BE2C (cell line): ENCODE data around the gene DUOX2.
A peak's percentile ranks its signal among the peaks of the same experiment; 100 is the strongest.
"Not testable (repeated sequence)": the region's sequence is repeated elsewhere in the genome, so short reads cannot be mapped to it uniquely, and the experiment has no call there.

Experiments used
- DNase-seq: peaks from one replicate; pipeline ENCODE4 v3.0.0-alpha.2; 2020
- H3K27me3 ChIP-seq: fragments of 250-450 bp; sonication (Bioruptor Pico); 2 replicates; pipeline ENCODE4 v1.5.1; 2020; ENCODE audit warnings: mild to moderate bottlenecking
- H3K36me3 ChIP-seq: fragments of 250-450 bp; sonication (Bioruptor Pico); 2 replicates; pipeline ENCODE4 v1.5.1; 2020; ENCODE audit warnings: mild to moderate bottlenecking
- H3K4me1 ChIP-seq: fragments of 250-450 bp; sonication (Bioruptor Pico); 2 replicates; pipeline ENCODE4 v1.5.1; 2020
- H3K4me3 ChIP-seq: 2 replicates; pipeline ENCODE4 v1.5.1; 2011; ENCODE audit warnings: low read depth, low read length
- H3K9me3 ChIP-seq: fragments of 250-450 bp; sonication (Bioruptor Pico); 2 replicates; pipeline ENCODE4 v1.5.1; 2020
- TF ChIP-seq, protein P1 (sequence below): IDR thresholded peaks from 2 replicates; pipeline ENCODE4 v1.5.1; 2012; ENCODE audit warnings: mild to moderate bottlenecking, low read depth, low read length

DUOX2 gene

DNA sequence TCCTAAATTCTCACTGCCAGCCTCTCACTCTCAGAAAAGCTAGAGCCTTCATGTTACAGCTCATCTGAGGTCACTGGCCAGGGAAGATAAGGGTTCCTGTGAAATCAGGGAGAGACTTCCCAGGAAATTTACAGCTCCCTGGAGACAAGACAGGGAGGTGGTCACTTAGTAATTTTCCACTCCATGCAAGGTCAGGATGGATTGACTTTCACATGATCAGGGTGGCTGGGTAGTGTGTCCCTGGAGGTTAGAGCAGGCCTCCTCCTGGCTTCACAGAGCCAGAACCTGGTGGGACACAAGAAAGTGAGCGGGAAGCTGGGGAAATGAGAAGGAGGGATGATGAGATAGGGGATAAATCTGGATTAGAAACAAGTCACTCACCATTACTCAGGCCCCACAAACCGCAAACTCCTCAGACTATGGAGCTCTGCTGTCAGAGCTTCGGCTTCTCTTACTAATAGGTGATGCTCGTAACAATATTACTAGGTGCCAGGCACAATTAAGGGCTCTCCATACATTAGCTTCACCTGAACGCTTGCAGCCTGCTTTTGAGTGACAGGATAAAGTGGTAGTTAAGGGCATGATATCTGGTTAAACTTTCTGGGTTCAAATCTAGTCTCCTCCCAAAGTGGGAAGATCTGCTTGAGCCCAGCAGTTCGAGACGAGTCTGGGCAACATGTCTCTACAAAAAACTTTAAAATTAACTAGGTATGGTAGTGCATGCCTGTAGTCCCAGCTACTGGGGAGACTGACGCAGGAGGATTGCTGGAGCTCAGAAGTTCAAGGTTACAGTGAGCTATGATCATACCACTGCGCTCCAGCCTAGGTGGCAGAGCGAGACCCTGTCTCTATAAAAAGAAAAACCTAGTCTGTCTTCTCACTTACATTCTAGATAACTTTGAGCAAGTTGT, 24.9 kb downstream of the DUOX2 start:
- Histone ChIP-seq H3K4me3 (no peak overlapping the region), H3K9me3 (no peaks in the 10 kb centered on the region), H3K4me1 (peaks cover 23% of the 10 kb centered on the region), H3K36me3 (no peaks in the 10 kb centered on the region), H3K27me3 (no peaks in the 10 kb centered on the region)
- TF ChIP-seq, protein P1, sequence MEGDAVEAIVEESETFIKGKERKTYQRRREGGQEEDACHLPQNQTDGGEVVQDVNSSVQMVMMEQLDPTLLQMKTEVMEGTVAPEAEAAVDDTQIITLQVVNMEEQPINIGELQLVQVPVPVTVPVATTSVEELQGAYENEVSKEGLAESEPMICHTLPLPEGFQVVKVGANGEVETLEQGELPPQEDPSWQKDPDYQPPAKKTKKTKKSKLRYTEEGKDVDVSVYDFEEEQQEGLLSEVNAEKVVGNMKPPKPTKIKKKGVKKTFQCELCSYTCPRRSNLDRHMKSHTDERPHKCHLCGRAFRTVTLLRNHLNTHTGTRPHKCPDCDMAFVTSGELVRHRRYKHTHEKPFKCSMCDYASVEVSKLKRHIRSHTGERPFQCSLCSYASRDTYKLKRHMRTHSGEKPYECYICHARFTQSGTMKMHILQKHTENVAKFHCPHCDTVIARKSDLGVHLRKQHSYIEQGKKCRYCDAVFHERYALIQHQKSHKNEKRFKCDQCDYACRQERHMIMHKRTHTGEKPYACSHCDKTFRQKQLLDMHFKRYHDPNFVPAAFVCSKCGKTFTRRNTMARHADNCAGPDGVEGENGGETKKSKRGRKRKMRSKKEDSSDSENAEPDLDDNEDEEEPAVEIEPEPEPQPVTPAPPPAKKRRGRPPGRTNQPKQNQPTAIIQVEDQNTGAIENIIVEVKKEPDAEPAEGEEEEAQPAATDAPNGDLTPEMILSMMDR = no peak
- peak; percentile 60 for DNase-seq

DNA sequence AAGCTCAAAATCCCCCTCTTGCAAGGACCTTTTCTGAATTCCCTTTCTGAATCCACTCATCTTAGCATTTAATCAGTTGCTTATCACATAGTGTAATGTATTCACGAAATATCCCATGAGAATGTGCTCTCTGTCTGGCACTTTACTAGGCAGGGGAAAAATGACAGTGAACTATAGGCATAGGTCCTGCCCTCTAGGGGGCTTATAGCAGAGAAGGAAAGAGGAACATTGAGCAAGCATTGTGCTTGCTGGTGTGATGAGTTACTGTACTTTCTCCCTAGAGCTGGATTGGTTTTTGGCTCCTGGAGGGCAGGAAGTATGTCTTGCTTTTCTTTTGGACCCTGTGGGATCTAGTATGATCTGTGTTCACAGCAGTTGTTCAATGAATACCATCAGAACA, 26.5 kb downstream of the DUOX2 start:
- DNase-seq = no peak

DNA sequence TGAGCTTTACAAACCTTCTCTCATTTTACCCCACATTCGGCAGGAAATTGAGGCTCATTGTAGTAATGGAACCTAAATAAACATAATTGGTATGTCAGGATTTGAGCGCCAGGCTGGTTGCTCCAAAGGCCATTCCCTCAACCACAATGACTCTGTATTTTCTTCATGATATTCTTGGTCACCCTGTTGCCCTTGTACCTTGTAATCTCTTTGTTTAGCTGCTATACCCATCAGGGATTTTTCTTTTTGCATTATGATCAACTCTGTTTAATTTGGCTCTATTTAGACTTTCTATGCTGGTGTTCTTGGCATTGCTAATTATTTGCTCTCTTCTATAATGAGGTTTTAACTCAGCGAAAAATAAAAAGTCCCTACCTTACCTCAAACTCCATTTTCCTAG, 29.8 kb downstream of the DUOX2 start:
- peaks cover 26% of the 10 kb centered on the region for H3K4me1 ChIP-seq
- no peaks in the 10 kb centered on the region for H3K27me3 ChIP-seq
- DNase-seq = no peak
- H3K36me3 ChIP-seq = no peaks in the 10 kb centered on the region
- TF ChIP-seq, protein P1 = no peak
- H3K4me3 ChIP-seq = no peak overlapping the region
- H3K9me3 ChIP-seq = no peaks in the 10 kb centered on the region

More for the DNA sequence above, 26.5 kb downstream of the DUOX2 start:
- Histone ChIP-seq H3K36me3 (no peaks in the 10 kb centered on the region), H3K4me1 (peaks cover 23% of the 10 kb centered on the region), H3K27me3 (no peaks in the 10 kb centered on the region), H3K9me3 (no peaks in the 10 kb centered on the region), H3K4me3 (no peak overlapping the region)
- TF ChIP-seq, protein P1 = peak; percentile 44

DNA sequence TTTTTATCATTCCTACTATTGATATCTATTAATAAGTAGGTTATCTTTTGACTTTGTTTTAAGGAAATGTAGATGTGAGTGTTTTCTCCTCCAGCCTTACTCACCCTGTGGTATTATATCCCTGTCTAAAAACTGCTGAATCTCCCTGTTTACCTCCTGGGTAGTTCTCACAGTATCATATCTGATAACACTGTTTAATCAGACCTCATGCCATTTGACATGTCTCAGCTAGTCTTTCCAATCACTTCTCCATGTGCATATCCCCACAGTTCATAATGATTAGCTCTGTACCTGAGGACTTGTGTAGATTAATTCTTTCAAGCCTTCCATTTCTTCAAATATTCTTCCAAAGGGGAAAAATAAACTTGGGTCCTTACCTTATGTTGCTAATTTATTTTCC, 30.7 kb downstream of the DUOX2 start:
- H3K4me3 ChIP-seq = no peak overlapping the region
- no peaks in the 10 kb centered on the region for H3K36me3 ChIP-seq
- no peaks in the 10 kb centered on the region for H3K27me3 ChIP-seq
- H3K9me3 ChIP-seq = no peaks in the 10 kb centered on the region
- H3K4me1 ChIP-seq = peaks cover 18% of the 10 kb centered on the region
- TF ChIP-seq, protein P1 = no peak
- DNase-seq = no peak

DNA sequence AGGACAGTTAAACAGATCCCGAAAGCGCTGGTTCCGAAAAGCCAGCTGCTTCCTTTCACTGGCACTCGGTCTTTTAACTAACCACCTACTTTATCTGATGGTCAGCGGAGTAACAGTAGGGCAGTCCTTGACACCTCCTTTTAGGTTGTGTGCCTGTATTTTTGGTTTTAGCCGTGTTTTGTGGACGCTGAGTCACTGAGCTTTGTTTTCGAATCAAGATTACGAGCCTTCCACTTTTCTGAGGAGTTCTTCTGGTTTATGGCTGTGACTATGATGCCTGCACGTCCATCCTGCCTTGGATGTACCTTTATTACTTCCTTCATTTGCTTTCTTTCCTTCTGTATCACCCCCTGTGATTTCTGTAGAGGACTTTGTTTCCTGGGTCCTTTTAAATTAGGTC, 31.6 kb downstream of the DUOX2 start:
- peaks cover 17% of the 10 kb centered on the region for H3K4me1 ChIP-seq
- H3K27me3 ChIP-seq, H3K9me3 ChIP-seq, H3K4me3 ChIP-seq, H3K36me3 ChIP-seq, DNase-seq: not testable (repeated sequence)

DNA sequence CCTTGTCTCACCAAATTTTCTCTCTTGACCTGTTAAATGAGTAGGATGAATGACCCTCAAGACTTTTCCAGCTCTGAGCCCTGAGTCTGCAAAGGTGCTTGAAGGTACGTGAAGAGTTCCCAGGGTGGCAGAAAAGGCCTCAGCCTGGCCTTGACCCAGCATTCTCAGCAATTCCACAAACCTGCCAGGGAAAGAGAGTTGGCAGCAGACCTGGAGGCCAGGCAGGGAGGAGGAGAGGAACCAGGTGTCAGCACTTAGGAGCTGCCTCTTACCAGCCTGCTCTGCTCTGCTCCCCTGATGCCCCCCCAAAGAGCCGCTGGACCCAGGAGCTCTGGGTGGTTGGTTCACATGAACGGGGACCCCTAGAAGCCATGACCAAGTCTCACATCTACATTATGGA, 33.4 kb downstream of the DUOX2 start:
- peaks cover 17% of the 10 kb centered on the region for H3K4me1 ChIP-seq
- DNase-seq, H3K9me3 ChIP-seq, H3K27me3 ChIP-seq, H3K4me3 ChIP-seq, H3K36me3 ChIP-seq: not testable (repeated sequence)

DNA sequence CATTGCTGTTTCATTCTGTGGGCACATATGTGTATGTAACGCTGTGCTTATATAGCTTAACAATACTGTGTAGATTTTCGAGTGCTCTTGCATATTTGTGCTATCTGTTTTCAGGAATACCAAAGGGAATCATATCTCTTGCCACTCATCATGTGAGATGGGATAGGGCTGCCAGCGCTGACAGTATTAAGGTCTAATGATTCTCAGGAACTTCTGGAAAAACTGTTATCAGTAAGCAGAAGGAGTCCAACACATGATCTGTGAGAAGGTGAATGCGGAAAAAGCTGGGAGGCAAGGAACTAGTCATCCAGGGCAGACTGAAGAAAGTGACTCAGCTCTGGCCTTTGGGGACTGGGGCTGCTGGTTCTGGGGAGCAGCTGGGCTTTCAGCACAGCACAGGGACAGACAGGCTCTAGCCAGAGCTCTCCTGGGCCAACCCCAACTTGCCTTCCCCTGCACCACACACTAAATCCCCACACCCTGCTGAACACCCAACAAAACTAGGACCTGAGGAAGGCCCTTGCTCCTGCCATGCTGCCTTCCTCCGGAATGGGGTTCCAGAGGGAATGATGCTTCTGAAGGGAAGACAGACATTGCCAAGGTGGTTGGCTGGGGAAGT, 34.2 kb downstream of the DUOX2 start:
- peaks cover 17% of the 10 kb centered on the region for H3K4me1 ChIP-seq
- DNase-seq, H3K27me3 ChIP-seq, H3K36me3 ChIP-seq, H3K9me3 ChIP-seq, H3K4me3 ChIP-seq: not testable (repeated sequence)

DNA sequence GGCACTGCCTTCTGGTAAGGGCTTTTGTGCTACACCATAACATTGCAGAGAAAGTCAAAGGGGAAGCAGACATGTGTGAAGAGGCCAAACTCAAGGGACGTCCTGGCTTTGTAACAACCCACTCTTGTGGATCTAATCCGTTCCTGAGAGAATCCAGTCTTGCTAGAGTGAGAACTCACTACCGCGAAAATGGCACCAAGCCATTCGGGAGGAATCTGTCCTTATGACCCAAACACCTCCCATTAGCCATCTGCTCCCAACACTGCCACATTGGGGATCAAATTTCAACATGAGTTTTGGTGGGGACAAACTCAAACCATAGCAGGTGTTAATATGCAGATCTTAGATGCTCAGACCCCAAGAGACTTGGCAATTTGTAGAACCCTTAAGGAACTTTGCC, 34.8 kb downstream of the DUOX2 start:
- not testable (repeated sequence) for H3K9me3 ChIP-seq, H3K36me3 ChIP-seq, H3K4me3 ChIP-seq, DNase-seq, H3K27me3 ChIP-seq
- H3K4me1 ChIP-seq = peaks cover 17% of the 10 kb centered on the region

DNA sequence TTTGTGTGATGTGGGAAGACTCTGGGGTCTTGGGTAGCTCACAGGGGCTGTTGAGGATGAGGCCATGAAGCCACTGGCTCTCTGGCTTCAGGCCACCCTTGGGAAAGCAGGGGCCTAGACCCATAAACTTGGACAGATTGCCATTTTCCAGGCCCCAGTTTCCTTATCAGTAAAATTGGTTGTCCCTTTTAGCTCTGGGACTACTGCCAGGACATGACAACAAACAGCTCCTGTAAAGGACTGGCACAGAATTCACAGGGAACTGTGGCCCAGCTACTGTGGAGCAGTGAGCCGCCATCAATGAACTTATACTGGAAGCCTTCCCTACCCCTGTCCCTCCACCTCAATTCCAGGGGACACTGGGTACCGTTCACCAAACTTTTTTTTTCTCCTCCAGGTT, 36.6 kb downstream of the DUOX2 start:
- DNase-seq = peak; percentile 77
- not testable (repeated sequence) for H3K9me3 ChIP-seq, H3K36me3 ChIP-seq, H3K4me3 ChIP-seq, H3K27me3 ChIP-seq
- peaks cover 15% of the 10 kb centered on the region for H3K4me1 ChIP-seq

DNA sequence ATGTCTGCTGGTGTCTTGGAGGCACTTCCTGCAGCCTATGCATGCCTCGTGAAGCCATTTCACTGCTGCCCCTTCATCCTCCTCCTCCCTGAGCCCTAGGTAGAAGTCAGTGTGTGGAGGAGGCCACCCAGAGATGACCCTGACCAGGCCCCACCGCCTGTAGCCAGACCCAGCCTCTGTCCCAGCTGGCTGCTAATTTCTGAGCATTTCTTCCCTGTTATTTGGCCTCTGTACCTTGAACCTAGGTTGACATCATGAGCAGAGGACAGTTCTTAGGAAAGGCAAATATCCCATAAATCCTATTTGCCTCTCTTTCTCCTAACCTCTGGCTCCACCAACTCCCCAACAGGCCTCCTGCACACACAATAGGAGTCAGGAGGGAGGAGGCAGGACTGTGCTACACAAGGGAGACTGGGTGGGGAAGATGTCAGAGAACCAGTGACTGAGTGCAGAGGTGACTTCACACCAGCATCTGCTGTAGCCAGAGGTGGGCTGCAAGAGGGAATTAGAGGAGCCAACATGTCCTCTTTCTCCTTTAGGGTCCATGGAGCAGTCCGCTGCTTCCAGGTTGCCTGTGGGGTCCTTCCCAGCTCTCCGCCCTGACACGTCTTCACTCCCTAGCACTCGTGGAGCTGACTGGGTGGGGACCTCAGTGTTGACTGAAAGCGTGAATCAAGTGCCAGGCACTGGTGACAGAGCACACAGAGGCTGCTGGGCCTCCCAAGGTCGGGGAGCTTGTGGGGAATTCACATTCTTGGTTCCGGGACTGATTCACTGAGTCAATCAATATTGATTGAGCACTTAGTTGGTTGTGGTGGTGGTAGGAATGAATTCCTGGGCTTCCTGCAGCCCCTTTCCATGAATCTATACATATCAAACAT, 38.3 kb downstream of the DUOX2 start:
- not testable (repeated sequence) for H3K4me3 ChIP-seq, H3K36me3 ChIP-seq, H3K9me3 ChIP-seq, DNase-seq, H3K27me3 ChIP-seq
- peaks cover 15% of the 10 kb centered on the region for H3K4me1 ChIP-seq

DNA sequence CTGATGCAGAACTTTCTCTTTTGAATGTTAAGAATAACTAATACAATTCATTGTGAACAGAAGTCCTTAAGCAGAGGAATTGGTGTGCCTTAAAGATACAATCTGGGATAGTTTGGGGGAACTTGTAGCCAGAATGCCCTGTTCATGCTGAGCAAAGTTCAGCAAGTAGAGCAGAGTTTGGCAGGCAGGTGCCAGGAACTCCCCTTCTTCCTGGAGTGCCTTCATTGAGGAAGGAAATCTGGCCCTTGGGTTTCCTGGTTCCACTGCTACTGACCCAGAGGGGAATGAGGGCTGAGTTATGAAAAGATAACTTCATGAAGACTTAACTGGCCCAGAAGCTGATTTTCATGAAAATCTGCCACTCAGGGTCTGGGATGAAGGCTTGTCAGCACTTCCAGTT, 40.4 kb downstream of the DUOX2 start:
- not testable (repeated sequence) for H3K4me3 ChIP-seq, H3K27me3 ChIP-seq, H3K9me3 ChIP-seq, H3K4me1 ChIP-seq, H3K36me3 ChIP-seq, DNase-seq
